ENCODE measurements around the gene NUDT8. TPM values are rescaled to one million over a fixed set of nuclear protein-coding genes. Genes with fewer than 3 reads are reported as not detected.
A peak's percentile ranks its signal among the peaks of the same experiment; 100 is the strongest.

Gene NUDT8
- total RNA-seq (2014; rRNA removed; shearing (Covaris generic)), result 5.3 and 11.9 TPM in 2 replicates

GRCh38 chr11:67629386-67630227 is at the start of gene NUDT8:
Gene NUDT8 (minus strand): TSS chr11:67629937. CDS start chr11:67629911, 26 bp downstream.
- DNase-seq (ENCODE audit: low spot score), result peak; percentile 64

- DNase-seq (ENCODE audit: low spot score), result no peak
Measured at GRCh38 chr11:67675058-67675747, 45.5 kb upstream of the NUDT8 start.

- no peak for DNase-seq (ENCODE audit: low spot score)
Measured at GRCh38 chr11:67674442-67674871, 44.7 kb upstream of the NUDT8 start, which contains the start of gene ALDH3B2. Gene ALDH3B2 (minus strand): TSS chr11:67674623. CDS start chr11:67666935, 7,688 bp downstream.

GRCh38 chr11:67673902-67674301 is 44.2 kb upstream of the NUDT8 start:
- DNase-seq (ENCODE audit: low spot score), result no peak

GRCh38 chr11:67673358-67673757 is 43.6 kb upstream of the NUDT8 start:
- DNase-seq (ENCODE audit: low spot score), result no peak

GRCh38 chr11:67671211-67671520 is 41.4 kb upstream of the NUDT8 start:
- DNase-seq (ENCODE audit: low spot score), result no peak

- no peak for DNase-seq (ENCODE audit: low spot score)
Measured at GRCh38 chr11:67670316-67671210, 40.8 kb upstream of the NUDT8 start.

GRCh38 chr11:67668192-67668551 is 38.4 kb upstream of the NUDT8 start:
- DNase-seq (ENCODE audit: low spot score), result no peak

- no peak for DNase-seq (ENCODE audit: low spot score)
Measured at GRCh38 chr11:67667490-67668191, 37.9 kb upstream of the NUDT8 start.

- no peak for DNase-seq (ENCODE audit: low spot score)
Measured at GRCh38 chr11:67666676-67667489, 37.1 kb upstream of the NUDT8 start.

- DNase-seq (ENCODE audit: low spot score), result no peak
Measured at GRCh38 chr11:67666303-67666645, 36.5 kb upstream of the NUDT8 start.

- DNase-seq (ENCODE audit: low spot score), result no peak
Measured at GRCh38 chr11:67665541-67666302, 36.0 kb upstream of the NUDT8 start.

- no peak for DNase-seq (ENCODE audit: low spot score)
Measured at GRCh38 chr11:67664696-67665540, 35.2 kb upstream of the NUDT8 start.

- DNase-seq (ENCODE audit: low spot score), result no peak
Measured at GRCh38 chr11:67664213-67664585, 34.5 kb upstream of the NUDT8 start.

- no peak for DNase-seq (ENCODE audit: low spot score)
Measured at GRCh38 chr11:67663532-67664212, 33.9 kb upstream of the NUDT8 start.

- no peak for DNase-seq (ENCODE audit: low spot score)
Measured at GRCh38 chr11:67662835-67663531, 33.2 kb upstream of the NUDT8 start.

GRCh38 chr11:67662142-67662834 is 32.6 kb upstream of the NUDT8 start:
- no peak for DNase-seq (ENCODE audit: low spot score)
